Measurements from ENCODE around the gene PLCD1. TPM values are rescaled to one million over a fixed set of nuclear protein-coding genes. Genes with fewer than 3 reads are reported as not detected.

The PLCD1 gene
- total RNA-seq, 1 donor from 2014 or later: 19.0 TPM

- peaks cover 2% of the 10 kb centered on the region for H3K36me3 ChIP-seq (ENCODE audit: control insufficient read depth, insufficient read depth, low read length)
- TF ChIP-seq, protein P1, sequence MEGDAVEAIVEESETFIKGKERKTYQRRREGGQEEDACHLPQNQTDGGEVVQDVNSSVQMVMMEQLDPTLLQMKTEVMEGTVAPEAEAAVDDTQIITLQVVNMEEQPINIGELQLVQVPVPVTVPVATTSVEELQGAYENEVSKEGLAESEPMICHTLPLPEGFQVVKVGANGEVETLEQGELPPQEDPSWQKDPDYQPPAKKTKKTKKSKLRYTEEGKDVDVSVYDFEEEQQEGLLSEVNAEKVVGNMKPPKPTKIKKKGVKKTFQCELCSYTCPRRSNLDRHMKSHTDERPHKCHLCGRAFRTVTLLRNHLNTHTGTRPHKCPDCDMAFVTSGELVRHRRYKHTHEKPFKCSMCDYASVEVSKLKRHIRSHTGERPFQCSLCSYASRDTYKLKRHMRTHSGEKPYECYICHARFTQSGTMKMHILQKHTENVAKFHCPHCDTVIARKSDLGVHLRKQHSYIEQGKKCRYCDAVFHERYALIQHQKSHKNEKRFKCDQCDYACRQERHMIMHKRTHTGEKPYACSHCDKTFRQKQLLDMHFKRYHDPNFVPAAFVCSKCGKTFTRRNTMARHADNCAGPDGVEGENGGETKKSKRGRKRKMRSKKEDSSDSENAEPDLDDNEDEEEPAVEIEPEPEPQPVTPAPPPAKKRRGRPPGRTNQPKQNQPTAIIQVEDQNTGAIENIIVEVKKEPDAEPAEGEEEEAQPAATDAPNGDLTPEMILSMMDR (IDR thresholded peaks at IDR 0.05; ENCODE audit: insufficient read depth, low read length, poor library complexity, severe bottlenecking): no peak
- DNase-seq (ENCODE audit: low read depth): no peak
- H3K27me3 ChIP-seq (ENCODE audit: control insufficient read depth, insufficient read depth, low read length): no peaks in the 10 kb centered on the region
- H3K4me3 ChIP-seq (ENCODE audit: low read depth, low read length): no peak overlapping the region
Observed at GRCh38 chr3:37987315-37987697, 42.1 kb downstream of the PLCD1 start.

GRCh38 chr3:37986479-37987314 lies 42.7 kb downstream of the PLCD1 start:
- TF ChIP-seq, protein P1 (IDR thresholded peaks at IDR 0.05; ENCODE audit: insufficient read depth, low read length, poor library complexity, severe bottlenecking): no peak
- Histone ChIP-seq H3K36me3 (ENCODE audit: control insufficient read depth, insufficient read depth, low read length) (peaks cover 2% of the 10 kb centered on the region), H3K4me3 (ENCODE audit: low read depth, low read length) (no peak overlapping the region), H3K27me3 (ENCODE audit: control insufficient read depth, insufficient read depth, low read length) (no peaks in the 10 kb centered on the region)
- no peak for DNase-seq (ENCODE audit: low read depth)

DNA sequence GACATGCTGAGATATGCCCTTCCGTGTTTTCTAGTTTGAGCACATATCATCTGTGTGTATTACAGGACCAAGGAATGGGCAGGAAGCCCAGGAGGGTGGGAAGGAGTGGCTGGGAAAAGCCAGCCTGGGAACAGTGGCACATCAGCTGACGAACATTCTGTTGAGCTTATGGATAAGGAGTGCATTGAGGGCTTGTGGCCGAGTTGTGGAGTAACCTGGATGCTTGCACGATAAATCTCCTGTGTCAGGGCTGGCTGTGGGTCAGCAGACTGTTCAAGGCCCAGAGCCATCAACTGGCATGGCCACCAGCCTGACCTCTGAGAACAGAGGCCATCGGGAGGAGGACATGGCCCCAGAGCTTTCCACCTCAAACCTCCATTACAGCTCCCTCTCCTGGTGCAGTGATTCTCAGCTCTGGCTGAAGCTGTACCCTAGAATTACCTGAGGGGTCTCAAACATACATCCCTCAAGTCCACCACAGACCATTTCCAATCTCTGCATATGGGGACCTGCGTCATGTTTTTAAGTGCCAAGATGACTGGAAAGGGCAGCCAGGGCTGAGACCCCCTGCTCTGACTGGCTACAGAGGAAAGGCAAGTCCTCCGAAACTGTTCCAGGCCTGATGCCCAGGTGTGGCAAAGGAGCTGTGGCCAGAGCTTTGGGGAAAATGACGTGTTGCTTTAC lies 43.7 kb downstream of the PLCD1 start:
- TF ChIP-seq, protein P1 (IDR thresholded peaks at IDR 0.05; ENCODE audit: insufficient read depth, low read length, poor library complexity, severe bottlenecking): no peak
- Histone ChIP-seq H3K4me3 (ENCODE audit: low read depth, low read length) (no peak overlapping the region), H3K36me3 (ENCODE audit: control insufficient read depth, insufficient read depth, low read length) (peaks cover 2% of the 10 kb centered on the region), H3K27me3 (ENCODE audit: control insufficient read depth, insufficient read depth, low read length) (no peaks in the 10 kb centered on the region)
- no peak for DNase-seq (ENCODE audit: low read depth)

DNA sequence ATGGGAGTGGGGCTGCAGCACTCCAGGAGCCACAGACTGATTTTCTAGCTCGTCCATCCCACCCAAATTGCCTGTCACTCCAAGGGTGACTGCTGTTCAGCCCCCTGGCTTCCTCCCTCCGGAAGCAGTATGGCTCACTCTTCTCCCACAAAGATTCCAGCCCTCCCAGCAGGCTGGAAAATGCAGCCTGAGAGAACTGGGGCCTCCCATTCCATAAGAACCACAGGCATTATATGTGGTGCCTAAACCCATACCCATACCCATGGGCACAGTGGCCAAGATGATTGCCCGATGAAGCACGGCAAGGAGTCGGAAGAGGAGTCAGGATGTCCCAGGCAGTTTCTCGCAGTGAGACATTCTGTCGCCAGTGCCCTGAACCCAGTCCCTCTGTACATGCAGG lies 44.8 kb downstream of the PLCD1 start:
- no peak overlapping the region for H3K4me3 ChIP-seq (ENCODE audit: low read depth, low read length)
- H3K27me3 ChIP-seq (ENCODE audit: control insufficient read depth, insufficient read depth, low read length): no peaks in the 10 kb centered on the region
- TF ChIP-seq, protein P1 (IDR thresholded peaks at IDR 0.05; ENCODE audit: insufficient read depth, low read length, poor library complexity, severe bottlenecking): no peak
- DNase-seq (ENCODE audit: low read depth): no peak
- peaks cover 4% of the 10 kb centered on the region for H3K36me3 ChIP-seq (ENCODE audit: control insufficient read depth, insufficient read depth, low read length)

DNA sequence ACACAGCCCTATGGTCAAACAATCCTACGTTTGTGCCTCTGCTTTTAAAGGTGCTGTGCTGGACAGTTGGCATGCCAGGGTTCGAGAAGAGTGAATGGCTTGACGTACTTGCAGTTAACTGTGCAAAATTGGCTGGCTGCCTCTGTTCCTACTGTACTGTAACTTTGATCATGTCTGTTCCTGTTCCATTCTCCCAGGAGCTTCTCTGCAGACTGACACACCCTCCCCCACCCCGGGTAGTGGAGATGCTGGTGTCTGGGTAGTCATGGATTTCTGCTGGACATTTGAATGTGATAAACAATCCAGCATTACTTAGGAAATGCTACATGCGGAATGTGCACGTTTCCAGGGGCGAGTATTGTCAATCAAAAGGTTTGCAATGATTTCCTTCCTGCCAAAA lies 45.4 kb downstream of the PLCD1 start:
- TF ChIP-seq, protein P1 (IDR thresholded peaks at IDR 0.05; ENCODE audit: insufficient read depth, low read length, poor library complexity, severe bottlenecking): no peak
- peaks cover 4% of the 10 kb centered on the region for H3K36me3 ChIP-seq (ENCODE audit: control insufficient read depth, insufficient read depth, low read length)
- no peak for DNase-seq (ENCODE audit: low read depth)
- H3K4me3 ChIP-seq (ENCODE audit: low read depth, low read length): no peak overlapping the region
- H3K27me3 ChIP-seq (ENCODE audit: control insufficient read depth, insufficient read depth, low read length): no peaks in the 10 kb centered on the region

Data from kidney epithelial cell (primary cell).